Progenitor cell of endocrine pancreas (in vitro differentiated cells): Measurements from ENCODE around the gene FATE1. TPM values are rescaled to one million over a fixed set of nuclear protein-coding genes. Genes with fewer than 3 reads are reported as not detected.

Experiments
- DNase-seq: peaks from one replicate; pipeline ENCODE4 v3.0.0; 2021; ENCODE audit warnings: low spot score; ENCODE audit not compliant: unreplicated experiment
- H3K27ac Mint-ChIP-seq: 2 replicates; pipeline ENCODE4 v1.8.0; 2021; ENCODE audit warnings: mild to moderate bottlenecking, moderate library complexity, mixed read lengths
- H3K27me3 Mint-ChIP-seq: 2 replicates; pipeline ENCODE4 v1.8.0; 2021; ENCODE audit warnings: mixed read lengths
- H3K36me3 Mint-ChIP-seq: 2 replicates; pipeline ENCODE4 v1.8.0; 2022; ENCODE audit warnings: mixed read lengths; ENCODE audit not compliant: insufficient read depth
- H3K4me1 Mint-ChIP-seq: 2 replicates; pipeline ENCODE4 v1.8.0; 2021; ENCODE audit warnings: low read depth, mixed read lengths
- H3K4me3 Mint-ChIP-seq: 2 replicates; pipeline ENCODE4 v1.8.0; 2021; ENCODE audit warnings: low read depth, mild to moderate bottlenecking, moderate library complexity, mixed read lengths
- H3K9me3 Mint-ChIP-seq: 2 replicates; pipeline ENCODE4 v1.8.0; 2021; ENCODE audit warnings: low read depth, mixed read lengths
- total RNA-seq: library from RNA; stranded (reverse); gene quantifications from 2 replicates; pipeline ENCODE4 v1.2.1, GENCODE V29; 2021
- TF ChIP-seq, protein P1 (sequence below): fragments of 200-600 bp; sonication (generic); IDR thresholded peaks from one replicate; pipeline ENCODE4 v1.5.0; 2021; ENCODE audit warnings: antibody characterized with exemption, mild to moderate bottlenecking; ENCODE audit not compliant: unreplicated experiment

The FATE1 gene
- total RNA-seq, 1 donor from 2014 or later = not detected

DNA sequence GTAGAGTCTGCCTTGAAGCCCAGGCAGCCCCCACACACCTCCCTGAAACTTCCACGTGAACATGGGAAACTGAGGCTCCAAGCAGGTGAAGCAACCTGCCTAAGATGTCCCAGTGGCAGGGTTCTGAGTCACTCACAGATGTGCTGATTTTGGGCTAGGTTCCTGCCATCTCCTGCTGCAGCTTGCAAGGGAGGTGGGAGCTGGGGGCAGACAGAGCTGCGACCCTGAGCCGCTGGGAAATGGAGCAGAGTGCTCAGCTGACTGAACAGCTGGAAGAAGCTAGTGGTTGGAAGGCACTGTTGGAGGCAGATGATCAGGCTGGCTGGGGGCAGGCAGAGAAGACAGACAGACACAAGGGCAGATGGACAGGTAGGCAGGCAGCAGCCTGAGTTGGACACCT, 3.6 kb upstream of the FATE1 start:
- H3K4me1 Mint-ChIP-seq = no peaks in the 10 kb centered on the region
- H3K27me3 Mint-ChIP-seq = peaks cover 11% of the 10 kb centered on the region
- H3K9me3 Mint-ChIP-seq = peaks cover 6% of the 10 kb centered on the region
- DNase-seq = no peak
- no peaks in the 10 kb centered on the region for H3K36me3 Mint-ChIP-seq
- no peak overlapping the region for H3K27ac Mint-ChIP-seq
- TF ChIP-seq, protein P1, sequence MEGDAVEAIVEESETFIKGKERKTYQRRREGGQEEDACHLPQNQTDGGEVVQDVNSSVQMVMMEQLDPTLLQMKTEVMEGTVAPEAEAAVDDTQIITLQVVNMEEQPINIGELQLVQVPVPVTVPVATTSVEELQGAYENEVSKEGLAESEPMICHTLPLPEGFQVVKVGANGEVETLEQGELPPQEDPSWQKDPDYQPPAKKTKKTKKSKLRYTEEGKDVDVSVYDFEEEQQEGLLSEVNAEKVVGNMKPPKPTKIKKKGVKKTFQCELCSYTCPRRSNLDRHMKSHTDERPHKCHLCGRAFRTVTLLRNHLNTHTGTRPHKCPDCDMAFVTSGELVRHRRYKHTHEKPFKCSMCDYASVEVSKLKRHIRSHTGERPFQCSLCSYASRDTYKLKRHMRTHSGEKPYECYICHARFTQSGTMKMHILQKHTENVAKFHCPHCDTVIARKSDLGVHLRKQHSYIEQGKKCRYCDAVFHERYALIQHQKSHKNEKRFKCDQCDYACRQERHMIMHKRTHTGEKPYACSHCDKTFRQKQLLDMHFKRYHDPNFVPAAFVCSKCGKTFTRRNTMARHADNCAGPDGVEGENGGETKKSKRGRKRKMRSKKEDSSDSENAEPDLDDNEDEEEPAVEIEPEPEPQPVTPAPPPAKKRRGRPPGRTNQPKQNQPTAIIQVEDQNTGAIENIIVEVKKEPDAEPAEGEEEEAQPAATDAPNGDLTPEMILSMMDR = no peak
- H3K4me3 Mint-ChIP-seq = no peak overlapping the region

DNA sequence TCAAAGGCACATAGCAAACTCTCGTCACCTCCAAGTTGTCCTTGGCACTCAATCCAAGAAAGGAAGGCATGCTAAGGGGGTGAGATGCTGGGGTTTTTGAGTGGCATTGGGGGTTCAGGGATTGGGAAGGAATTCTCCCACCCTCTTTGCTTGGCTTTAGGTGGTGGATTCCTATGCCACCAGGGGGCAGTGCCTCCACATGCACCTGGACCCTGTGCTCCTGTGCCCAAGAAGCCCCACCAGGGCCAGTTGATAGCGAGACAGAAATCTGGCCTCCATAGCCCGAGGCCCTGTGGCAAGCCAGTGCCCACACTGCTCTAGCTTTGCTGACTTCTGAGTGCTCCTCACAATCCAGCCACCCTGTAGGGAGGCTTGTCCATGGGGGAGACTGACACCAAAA, 2.0 kb upstream of the FATE1 start:
- no peak for DNase-seq
- TF ChIP-seq, protein P1 = peak; percentile 47
- no peaks in the 10 kb centered on the region for H3K36me3 Mint-ChIP-seq
- H3K27ac Mint-ChIP-seq = no peak overlapping the region
- no peak overlapping the region for H3K4me3 Mint-ChIP-seq
- H3K4me1 Mint-ChIP-seq = no peaks in the 10 kb centered on the region
- H3K27me3 Mint-ChIP-seq = peaks cover 11% of the 10 kb centered on the region
- H3K9me3 Mint-ChIP-seq = peaks cover 5% of the 10 kb centered on the region

DNA sequence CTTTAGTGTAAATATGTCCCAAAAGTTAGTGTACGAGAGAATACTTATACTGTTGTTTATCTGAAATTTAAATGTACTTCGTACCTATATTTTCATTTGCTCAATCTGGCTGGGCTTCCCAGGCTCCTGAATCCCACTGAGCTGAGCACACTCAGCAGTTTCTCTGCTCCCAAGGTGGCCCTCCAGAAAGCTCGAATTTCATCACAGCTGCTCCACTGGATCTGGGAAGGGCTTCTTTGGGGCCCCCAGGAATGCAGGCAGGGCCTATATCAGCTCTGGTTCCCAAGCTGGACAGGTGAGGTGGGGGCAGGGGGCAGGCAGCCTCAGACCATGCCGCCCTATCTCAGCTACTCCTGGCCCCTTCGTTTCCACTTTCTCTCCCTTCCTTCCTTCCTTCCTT, 1.5 kb upstream of the FATE1 start:
- no peak for DNase-seq
- H3K27ac Mint-ChIP-seq = no peak overlapping the region
- peaks cover 5% of the 10 kb centered on the region for H3K9me3 Mint-ChIP-seq
- no peak overlapping the region for H3K4me3 Mint-ChIP-seq
- H3K36me3 Mint-ChIP-seq = no peaks in the 10 kb centered on the region
- no peaks in the 10 kb centered on the region for H3K4me1 Mint-ChIP-seq
- peaks cover 11% of the 10 kb centered on the region for H3K27me3 Mint-ChIP-seq
- TF ChIP-seq, protein P1 = no peak

DNA sequence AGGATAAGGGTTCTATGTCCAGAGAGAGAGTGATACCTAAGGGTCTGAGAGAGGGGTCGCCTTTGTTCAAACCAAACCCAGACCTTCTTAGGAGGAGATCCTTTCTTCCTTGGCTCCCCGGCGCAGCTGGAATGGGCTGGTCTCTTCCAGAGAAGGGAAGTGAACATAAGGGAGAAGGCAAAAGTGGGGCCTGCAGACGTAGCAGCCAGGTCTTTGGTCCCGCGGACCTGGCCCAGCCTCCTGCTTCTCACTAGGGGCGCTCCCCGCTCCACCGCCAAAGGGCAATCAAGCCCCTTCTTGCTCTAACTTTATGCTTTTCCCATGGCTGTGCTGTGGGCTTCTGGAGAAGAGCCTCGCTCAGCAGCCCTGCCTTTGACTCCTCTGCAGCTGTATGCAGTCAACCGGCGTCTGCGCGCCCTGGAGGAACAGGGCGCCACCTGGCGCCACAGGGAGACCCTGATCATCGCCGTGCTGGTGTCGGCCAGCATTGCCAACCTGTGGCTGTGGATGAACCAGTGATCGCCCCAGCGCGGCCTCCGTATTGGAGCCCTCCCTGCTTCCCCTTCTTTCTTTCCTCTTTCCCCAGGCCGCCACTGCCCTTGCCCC, 6.5 kb downstream of the FATE1 start:
- TF ChIP-seq, protein P1 = peak; percentile 65
- Mint-ChIP-seq H3K9me3 (no peaks in the 10 kb centered on the region), H3K27ac (no peak overlapping the region), H3K4me3 (no peak overlapping the region), H3K27me3 (peaks cover 9% of the 10 kb centered on the region), H3K4me1 (no peaks in the 10 kb centered on the region), H3K36me3 (no peaks in the 10 kb centered on the region)
- DNase-seq = peak; percentile 31

DNA sequence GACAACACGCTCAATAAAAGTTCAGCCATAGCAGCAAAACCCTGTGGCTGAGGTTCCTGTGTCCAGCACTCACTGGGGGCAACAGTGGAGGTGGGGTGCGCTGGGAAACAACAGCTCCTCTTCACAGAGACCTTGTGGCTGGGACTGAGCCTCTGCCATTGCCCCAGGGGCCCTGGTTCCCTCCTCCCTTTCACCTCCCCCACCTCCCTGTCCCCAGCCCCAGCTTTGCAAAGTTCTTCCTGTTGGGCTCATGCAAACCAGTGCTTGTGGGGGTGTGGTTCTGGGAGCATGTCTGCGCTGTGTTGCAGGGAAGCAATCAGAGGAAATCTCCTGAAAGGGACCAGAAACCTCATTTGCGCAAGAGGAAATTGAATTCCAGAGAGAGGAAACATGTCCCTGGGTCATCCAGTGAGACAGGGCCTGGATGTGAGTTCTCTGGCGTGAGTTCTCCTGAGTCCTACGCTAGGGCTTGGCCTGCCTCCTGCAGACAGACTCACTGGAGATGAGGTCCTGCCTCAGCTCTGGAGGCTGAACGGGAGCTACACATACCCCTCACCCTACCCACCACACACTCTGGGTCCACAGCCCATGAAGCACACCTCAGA, 7.4 kb downstream of the FATE1 start:
- Mint-ChIP-seq H3K9me3 (no peaks in the 10 kb centered on the region), H3K27ac (no peak overlapping the region), H3K27me3 (peaks cover 9% of the 10 kb centered on the region), H3K36me3 (no peaks in the 10 kb centered on the region), H3K4me3 (no peak overlapping the region), H3K4me1 (no peaks in the 10 kb centered on the region)
- TF ChIP-seq, protein P1 = no peak
- no peak for DNase-seq
